Stimulated activated naive CD4-positive, alpha-beta T cell (primary cell): ENCODE data around the gene PARD3.
"Not testable (repeated sequence)": the region's sequence is repeated elsewhere in the genome, so short reads cannot be mapped to it uniquely, and the experiment has no call there.

Experiments
- DNase-seq, 6 experiments: peaks; one replicate each; lab custom pipeline; 2025; lab: John Stamatoyannopoulos, UW

Gene PARD3

GRCh38 chr10:34297541-34298345 lies 517.4 kb downstream of the PARD3 start:
- no peak for DNase-seq

- DNase-seq = no peak
These were observed 520.0 kb downstream of the PARD3 start for GRCh38 chr10:34295142-34295548.

- DNase-seq = no peak
These were observed 521.0 kb downstream of the PARD3 start for GRCh38 chr10:34294137-34294536.

- DNase-seq = no peak
These were observed 522.4 kb downstream of the PARD3 start for GRCh38 chr10:34292675-34293074.

GRCh38 chr10:34292194-34292565 lies 522.9 kb downstream of the PARD3 start:
- no peak for DNase-seq

GRCh38 chr10:34291466-34292193 lies 523.5 kb downstream of the PARD3 start:
- no peak for DNase-seq

- DNase-seq = no peak
These were observed 524.5 kb downstream of the PARD3 start for GRCh38 chr10:34290412-34291081.

GRCh38 chr10:34288634-34289033 lies 526.5 kb downstream of the PARD3 start:
- no peak for DNase-seq

- no peak for DNase-seq
These were observed 528.9 kb downstream of the PARD3 start for GRCh38 chr10:34286136-34286739.

- DNase-seq = no peak
These were observed 533.2 kb downstream of the PARD3 start for GRCh38 chr10:34281661-34282582.

- no peak for DNase-seq
These were observed 534.3 kb downstream of the PARD3 start for GRCh38 chr10:34280599-34281374.

- DNase-seq = no peak
These were observed 539.4 kb downstream of the PARD3 start for GRCh38 chr10:34275626-34276130.

- DNase-seq = no peak
These were observed 540.2 kb downstream of the PARD3 start for GRCh38 chr10:34274906-34275305.

GRCh38 chr10:34273340-34273739 lies 541.8 kb downstream of the PARD3 start:
- DNase-seq = no peak

GRCh38 chr10:34272316-34272715 lies 542.8 kb downstream of the PARD3 start:
- DNase-seq = no peak

GRCh38 chr10:34268410-34268809 lies 546.7 kb downstream of the PARD3 start:
- not testable (repeated sequence) for DNase-seq

GRCh38 chr10:34262985-34263384 lies 552.1 kb downstream of the PARD3 start:
- no peak for DNase-seq

GRCh38 chr10:34260904-34261303 lies 554.2 kb downstream of the PARD3 start:
- DNase-seq = no peak

- DNase-seq = no peak
These were observed 558.9 kb downstream of the PARD3 start for GRCh38 chr10:34256216-34256615.

GRCh38 chr10:34255035-34255434 lies 560.1 kb downstream of the PARD3 start:
- no peak for DNase-seq
